Fibroblast of skin of left quadriceps (primary cell): ENCODE measurements around the gene LDLRAP1.

Experiments
- DNase-seq, 2 experiments: peaks; one replicate each; pipeline ENCODE4 v3.0.0-alpha.2; 2013; ENCODE audit warnings: low read depth in 2 of 2

Gene LDLRAP1

DNA sequence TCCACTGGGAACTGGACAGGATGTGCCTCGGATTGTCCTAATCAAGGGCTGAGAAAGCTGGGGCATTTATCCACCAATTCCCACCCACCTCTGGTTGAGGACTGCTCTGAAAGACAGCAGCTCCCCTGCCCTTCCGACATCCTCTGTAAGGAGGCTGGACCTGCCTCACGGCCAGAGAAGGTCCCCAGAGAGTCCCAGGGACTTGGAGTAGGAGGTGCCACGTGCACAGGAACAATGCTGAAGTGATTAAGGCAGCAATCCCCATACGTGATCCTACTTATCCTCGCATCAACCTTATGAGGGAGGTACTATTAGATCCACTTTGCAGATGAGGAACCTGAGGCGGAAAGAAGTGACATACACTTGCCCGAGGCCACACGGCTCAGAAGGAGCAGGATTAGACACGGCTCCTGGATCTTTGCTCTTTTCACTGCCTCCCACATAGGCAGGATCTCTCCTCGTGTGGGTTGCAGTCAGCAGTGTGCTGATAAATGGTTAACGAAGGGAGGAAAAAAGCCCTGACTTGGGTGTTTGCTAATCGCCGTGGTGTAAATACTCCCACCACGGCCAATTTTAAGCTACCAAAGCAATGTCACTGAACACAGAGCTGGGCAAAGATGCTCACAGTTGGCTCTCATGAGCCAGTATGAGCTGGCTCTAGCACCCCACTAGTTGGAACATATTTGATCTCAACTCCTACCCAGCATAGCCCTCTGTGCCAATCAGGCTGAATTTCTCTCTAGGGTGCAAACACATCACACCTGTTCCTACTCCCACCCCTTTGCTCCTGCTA, 18.6 kb upstream of the LDLRAP1 start:
- DNase-seq: no peak

DNA sequence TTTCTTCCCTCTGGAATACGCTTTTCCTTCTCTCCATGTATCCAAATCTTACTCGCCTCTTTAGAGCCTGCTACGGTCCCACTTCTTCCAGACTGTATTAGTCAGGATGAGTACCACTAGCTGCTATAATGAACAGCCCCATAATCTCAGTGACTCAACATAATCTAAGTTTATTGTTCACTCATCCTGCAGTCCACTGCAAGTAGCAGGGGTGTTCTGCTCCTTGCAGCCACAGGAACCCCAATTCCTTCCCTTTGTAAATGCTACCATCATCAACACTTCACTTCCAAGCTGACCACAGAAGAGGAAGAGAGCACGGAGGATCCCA, 18.1 kb upstream of the LDLRAP1 start:
- no peak for DNase-seq

DNA sequence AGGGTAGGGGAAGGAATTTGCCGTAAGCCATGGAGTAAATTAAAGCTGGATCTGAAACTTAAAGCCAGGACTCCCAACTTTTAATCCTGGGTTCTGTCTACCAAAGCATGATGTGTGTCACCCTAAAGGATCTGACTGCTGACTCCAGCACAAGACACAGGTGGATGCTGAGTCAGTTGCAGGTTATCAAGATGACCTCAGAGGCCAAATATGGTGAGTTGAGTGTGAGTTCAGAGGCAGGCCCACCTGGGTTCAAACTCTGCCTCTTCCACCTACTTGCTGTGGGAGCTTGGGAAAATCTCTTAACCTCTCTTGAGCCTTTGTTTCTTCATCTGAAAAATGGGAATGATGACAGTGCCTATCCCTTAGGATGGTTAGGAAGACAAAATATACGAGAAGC, 16.7 kb upstream of the LDLRAP1 start:
- no peak for DNase-seq

DNA sequence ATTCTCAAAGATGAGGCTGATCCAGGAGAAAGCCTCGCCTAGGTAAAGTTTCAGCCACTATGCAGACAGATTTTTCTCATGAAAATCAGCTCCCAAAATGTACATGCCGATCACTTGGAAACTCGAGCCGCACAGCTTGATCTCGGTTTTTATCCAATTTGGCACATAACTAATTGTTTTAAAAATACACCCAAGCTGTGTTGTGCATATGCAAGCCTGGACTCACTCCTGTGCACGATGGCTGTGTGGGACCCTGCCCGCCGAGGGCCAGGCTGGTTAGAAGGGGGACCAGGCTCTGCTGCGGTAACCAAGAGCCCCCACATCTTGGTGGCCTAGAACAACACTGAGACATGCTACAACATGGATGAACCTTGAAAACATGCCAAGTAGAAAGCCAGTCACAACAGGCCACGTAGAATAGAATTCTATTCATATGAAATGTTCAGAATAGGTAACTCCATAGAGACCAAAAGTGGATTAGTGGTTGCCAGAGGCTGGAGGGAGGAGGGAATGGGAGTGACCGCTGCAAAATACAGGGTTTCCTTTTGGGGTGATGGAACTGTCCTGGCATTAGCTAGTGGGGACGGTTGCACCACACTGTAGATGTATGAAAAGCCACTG, 16.1 kb upstream of the LDLRAP1 start:
- no peak for DNase-seq

DNA sequence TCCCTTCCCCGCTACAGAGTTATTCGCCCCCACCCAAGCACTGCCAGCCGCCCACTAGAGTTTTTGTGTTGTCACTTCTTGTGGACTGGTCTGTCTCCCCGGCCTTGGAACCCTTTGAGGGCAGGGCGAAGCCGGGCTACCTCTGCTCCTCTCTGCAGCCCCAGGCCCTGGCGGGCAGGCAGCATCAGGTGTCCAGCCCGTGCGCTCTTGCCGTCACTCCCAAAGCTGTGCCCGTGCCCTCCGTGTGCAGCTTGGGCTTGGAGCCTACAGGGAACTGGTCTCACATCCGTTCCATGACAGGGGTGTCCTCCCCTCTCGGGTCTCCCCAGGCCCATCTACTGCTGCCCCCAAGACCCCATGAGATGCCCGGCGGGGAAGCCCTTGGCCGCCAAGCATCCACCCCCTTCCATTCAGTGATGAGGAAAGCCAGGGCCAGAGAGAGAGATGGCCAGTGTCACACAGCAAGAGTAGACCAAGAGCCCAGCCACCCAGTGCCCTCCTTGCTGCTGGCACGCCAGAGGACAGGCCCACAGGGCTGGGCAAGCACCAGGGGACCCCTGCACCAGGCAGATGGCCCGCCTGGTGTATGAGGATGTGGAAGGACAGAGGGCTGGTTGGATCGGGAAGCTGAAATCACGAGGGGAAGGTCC, 15.3 kb upstream of the LDLRAP1 start:
- DNase-seq: no peak

DNA sequence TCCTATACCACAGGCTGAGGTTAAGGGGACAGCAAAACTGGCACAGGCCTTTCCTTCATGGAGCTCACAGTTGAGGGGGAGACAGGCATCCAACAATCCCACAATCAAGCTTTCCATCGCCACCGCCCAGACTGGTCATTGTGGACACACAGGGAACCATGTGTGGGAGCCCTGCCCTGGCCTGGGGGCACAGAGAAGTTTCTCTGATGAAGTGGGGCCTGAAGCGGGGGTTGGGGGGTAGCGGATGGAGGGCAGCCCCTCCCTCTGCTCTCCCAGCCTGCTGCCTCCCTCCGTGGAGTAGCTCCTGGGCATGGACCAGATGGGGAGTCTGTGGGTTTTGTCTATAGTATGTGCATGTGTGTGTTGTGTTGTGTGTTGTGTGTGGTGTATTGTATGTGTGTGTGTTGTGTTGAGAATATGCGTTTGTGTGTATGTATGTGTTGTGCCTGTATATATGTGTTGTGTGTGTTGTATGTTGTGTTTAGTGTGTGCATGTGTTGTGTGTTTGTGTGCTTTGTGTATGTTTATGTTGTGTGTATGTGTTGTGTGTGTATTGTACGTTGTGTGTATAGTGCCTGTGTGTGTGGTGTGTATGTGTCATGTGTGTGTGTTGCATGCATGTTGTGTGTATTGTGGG, 14.4 kb upstream of the LDLRAP1 start:
- DNase-seq: no peak

DNA sequence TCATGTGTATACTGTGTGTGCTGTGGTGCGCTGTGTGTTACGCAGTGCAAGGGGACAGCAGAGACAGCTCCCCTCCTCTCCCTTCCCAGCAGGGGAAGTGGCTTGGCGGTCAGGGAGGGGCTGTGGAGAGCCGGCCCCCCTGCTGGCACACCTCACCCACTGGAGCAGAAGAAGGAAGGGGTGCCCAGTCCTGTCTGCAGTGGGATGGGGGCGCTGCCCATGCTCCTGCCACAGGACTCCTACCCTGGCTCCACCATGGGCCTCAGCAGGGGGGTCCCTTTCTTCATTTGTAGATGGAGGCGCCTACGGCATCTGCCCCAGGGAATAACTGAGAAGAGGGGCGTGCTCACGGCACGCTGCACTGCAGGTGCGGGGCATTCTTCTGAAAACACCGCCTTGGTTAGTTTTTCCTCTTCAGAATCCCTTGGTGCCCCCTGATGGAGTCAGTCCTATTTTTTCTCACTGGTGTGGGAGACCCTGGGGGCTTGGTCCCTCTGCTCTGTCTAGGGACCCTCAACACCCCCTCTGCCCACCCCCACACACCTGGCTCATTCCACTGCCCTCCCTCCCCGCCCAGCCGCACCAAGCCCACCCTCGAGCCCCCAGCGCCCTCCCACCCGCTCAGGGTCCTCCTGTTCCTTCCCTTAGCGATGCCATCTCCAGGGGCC, 13.8 kb upstream of the LDLRAP1 start:
- DNase-seq: no peak

DNA sequence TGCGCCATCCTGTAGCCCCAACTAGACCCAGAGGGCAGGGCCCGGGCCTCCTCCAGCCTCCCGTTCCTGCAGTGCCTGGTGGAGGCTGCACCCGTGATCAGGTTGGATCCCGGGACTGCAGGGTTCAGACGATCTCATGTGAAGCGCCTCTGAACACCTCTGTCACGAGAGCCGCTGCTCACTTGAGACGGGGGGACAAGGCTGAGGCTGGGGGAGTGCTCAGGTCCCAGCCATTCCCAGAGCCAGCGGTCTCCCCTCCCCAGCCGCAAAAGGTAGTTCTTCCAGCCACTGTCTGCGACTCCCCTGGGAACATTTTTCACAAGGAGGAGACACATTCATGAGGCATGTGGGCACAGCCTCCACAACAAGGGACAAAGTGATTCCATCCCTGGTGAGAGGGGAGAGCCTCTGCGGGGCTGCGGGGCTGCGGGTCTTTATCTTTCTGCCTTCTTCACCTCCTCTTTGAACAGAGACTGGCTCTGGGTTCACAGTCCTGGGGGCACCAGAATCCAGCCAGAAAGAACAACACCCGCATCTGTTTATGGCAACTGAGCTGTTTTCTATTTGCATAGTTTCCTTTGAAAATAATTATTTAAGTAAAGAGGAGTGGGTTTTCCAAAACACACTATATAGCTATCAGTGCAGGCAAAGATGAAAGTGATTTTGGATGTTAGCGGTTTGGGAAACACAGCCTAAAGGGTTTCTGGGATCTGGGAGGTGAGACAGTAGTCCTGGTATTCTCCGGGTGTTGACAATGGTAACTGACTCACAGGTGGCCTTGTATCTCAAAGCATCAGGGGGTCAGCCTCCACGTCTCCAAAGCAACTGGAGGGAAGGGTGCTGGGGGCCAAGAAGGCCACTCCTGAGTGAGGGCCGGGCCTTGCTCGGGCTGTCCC, 13.0 kb upstream of the LDLRAP1 start:
- no peak for DNase-seq

DNA sequence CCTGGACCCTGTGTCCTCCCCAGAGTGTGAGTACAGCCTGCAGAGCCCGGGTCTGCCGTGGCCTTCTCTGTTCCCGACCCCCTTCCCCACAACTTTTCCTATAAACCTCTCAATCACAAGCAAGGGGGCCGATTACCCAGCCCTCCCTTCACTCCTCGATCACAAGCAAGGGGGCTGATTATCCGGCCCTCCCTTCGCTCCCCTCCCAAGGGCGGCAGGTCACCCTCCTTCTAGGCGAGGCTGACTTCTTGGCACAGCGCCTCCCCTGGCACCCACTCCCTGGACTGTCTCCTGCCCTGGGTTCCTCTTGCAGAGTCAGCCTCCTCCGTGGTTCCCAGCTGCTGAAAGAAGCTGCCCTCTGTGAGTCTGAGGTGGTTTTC, 12.3 kb upstream of the LDLRAP1 start:
- no peak for DNase-seq

DNA sequence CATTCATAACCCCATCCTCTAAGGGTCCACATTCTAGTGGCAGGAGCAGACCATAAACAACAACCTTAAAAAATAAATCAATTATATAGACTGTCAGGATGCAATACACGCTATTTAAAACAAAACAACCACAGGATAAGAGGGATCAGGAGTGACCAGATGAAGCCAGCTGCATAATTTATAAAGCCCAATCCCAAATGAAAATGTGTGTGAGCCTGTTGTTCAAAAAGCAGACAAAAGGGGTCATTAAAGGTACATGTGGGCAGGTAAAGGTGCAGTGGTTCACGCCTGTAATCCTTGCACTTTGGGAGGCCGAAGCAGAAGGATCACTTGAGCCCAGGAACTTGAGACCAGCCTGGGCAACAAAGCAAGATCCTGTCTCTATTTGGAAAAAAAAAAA, 10.4 kb upstream of the LDLRAP1 start:
- DNase-seq: no peak

DNA sequence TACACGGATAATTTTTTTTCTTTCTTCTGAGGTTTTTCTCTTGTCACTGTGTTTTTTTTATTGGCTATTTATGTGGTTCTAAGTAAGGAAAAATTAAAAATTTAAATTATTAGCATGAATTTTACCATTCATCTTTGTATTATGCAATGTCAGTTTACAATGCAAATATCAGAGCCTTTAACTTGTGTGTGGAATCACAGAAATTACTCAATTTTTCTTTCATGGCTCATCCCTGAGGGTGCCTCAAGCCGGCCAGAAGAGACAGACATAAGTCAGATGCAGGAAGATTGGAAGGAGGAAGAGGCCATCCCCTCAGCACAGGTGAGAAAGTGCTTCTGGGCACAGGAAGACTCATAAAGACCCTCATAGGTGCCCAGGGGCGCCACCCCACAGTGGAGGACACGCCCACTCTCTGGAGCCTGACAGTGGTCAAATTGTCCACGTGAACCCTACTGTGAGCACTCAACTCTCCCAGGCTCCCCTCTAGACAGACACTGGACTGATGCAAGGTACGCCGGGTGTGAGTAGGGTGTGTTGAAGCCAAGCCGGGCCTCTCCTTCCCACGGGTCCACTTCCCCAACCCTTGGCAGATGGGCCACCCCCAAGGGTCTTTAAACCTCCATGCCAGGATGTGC, 9.5 kb upstream of the LDLRAP1 start:
- DNase-seq: no peak

DNA sequence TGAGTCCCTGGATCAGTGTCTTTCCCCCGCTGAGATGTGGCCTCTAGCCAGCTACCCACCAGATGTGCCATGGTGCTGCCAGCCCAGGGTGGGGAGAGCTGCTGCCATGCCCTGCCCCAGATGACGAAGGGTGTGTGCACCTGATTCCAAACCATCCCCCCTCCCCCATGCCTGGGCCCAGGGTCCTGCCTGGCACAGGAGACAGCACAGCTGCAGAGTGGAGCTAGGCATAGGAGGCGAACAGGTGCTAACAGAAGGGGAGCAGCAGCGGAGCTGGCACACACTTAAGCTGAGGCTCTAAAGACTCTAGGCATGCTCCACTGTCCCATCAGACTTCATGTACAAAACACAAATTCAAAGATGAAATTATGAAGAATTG, 9.0 kb upstream of the LDLRAP1 start:
- DNase-seq: no peak

DNA sequence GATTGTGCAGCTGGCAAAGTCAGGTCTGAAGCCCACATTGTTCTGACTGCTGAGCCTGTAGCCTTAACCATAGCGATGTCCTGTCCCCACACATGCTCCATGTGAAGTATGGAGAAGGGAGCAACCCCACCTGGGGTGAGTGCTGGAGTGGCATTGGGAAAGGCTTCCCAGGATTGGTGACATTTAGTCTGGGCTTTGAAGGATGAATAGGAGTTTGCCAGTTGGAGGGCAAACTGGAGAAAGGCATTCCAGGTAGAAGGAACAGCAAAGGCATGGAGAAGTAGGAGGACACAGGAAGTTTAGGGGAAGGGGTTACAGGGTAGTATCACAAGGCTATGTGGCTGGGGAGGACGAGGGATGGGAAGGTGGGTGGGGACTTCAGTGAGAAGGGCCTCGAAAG, 7.3 kb upstream of the LDLRAP1 start:
- no peak for DNase-seq

DNA sequence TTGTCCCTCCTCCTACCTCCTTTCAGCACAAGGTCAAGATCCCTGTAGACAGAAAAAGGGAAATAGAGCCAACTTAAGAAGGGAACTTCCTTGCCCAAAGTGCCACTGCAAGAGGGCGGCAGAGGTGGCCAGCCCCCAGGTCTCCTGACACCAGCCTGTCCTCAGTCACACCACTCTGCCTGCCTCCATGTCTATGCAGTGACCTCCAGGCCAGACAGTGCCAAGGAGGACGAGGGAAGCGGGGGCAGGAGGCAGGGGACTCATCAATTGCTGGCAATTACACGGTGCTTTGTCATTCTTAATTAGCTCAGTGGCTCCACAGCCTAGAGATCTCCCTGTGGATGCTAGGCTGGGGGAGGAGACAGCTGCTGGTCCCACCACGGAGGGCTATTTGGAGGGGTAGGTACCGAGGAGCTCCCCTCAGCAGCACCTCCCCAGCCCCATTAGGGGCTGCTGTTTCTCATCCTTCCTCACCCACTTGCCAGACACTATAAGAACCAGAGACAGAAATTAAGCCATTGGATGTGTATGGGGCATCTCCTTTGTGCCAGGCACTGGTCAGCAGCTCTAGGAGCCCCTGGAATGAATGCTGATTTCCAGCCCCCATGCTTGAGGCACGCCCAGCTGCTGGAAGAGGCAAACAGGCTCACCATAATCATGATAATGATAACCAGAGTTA, 6.1 kb upstream of the LDLRAP1 start:
- DNase-seq: no peak

DNA sequence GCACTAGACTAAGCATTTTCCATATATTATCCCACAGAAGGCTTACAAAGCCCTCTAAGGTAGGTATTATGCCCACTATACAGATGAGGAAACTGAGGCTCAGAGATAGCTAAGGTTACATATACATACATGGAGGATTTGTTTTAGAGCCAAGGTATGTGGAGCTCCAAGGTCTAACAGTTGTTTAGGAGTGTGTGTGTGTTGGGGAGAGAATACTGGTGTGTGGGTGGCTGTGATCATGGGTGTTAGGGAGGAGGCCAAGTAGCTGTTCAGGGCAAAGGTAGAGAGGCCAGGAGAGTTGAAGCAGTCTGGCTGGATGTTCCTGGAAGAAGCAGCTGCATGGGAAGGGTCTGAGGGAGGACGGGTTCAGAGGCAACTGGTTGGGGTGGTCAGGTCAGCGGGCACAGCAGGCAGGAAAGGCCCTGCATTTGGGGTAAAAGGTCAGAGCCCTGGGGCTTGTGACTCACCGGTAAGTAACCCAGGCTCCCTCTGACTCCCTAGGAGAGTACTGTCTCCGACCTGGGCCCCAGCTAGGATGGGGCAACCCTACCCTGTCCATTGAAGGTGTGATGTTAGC, 5.1 kb upstream of the LDLRAP1 start:
- DNase-seq: no peak

DNA sequence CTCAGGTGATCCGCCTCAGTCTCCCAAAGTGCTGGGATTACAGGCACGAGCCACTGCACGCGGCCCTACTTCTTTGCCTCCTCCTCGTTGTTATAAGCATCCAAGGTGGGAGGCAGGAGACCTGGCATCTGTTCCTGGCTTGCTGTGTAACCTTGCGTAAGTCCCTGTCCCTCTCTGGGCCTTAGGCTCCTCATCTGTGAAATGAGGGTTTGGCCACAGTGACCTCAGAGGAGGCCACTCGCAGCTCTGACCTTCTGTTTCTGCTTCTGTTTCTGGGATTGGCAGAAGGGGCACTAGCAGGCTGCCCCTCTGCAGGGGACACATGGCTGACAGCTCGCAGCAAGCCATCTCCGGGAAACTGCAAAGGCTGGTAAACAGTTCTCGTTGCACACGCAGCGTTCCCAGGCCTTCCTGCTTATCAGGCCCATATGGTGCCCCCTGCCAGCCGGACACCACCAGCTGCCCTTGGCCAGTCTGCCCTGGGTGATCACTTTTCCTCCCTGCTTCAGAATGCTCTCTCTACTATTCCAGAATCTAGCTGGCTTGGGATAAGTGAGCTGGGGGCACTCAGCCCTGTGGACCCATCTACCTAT, 2.6 kb upstream of the LDLRAP1 start:
- no peak for DNase-seq

DNA sequence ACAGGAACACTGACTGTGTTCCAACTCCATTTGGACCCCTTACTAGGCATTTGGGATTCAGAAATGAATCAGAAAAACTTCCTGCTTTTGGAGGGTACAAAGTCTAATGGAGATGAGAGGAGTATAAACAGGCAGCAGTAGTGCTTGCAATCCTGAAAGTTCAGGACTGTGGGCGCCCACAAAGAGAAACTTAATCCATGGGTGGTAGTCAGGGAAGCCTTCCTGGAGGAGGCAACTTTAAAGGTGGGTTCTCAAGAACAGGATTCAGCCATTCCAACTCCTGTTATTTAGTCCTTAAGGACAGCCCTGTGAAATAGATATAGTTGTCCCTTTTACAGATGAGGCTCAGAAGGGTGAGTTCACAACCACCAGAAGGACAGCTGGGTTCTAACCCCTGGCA, 2.0 kb upstream of the LDLRAP1 start:
- DNase-seq: no peak

DNA sequence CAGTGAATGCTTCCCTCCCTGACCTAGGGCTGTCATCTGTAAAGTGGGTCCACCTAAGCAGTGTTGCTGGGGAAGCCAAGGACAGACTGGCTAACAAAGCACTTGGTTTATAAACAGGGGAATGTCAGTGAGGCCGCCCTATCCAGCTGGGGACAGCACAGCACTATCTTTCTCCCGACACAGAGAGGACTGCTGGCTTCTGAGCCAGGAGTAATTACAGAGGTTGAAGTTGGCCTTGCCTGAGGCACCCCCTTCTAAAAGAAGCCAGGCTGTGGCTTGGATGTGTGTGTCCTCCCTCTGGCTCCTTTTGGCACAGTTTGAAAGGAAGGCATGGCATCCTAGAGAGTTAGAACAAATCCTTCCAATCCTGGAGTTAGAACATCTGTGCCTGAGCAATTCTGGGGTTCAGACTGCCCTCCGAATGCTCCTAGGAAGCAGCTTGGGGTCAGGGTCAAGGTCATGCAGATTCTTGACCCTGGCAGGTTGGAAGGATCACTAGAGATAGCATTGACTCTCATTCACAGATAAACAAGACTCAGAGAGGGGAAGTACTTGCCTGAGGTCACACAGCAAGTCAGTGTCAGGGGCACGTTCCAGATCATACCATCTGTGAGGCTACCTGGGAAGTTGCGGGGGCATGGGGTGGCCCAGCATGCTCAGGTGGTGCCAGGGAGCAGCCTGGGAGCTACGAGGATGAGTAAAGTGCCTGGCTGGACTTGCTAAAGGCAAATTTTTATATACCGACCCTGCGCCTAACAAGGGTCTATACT, 1.3 kb upstream of the LDLRAP1 start:
- no peak for DNase-seq

DNA sequence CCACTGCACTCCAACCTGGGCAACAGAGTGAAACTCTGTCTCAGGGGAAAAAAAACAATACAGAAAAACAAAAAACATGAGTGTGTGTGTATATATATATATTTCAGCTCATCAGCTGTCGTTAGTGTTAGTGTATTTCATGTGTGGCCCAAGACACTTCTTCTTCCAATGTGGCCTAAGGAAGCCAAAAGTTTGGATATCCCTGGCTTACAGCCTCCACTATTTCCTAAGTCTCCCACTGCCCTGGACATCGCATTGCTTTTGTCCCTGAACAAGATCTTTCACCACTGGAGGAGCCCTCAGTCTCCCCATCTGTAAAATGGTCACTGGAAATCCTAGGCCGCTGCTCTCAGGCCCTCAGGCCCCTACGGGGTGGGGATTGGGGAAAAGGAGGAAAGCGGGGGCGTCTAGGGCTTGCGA, 391 bp upstream of the LDLRAP1 start:
- DNase-seq: no peak
